Measurements from ENCODE around the gene RPTOR.

The RPTOR gene

GRCh38 chr17:80516171-80516932 lies 28.3 kb upstream of the RPTOR start:
- no peak overlapping the region for H3K27ac ChIP-seq
- in situ Hi-C loops (cut with HindIII; ENCODE audit: low pct_ligation_motif_present, low sequenced_read_pairs) = no loop called here
- no peak for DNase-seq
- H3K36me3 ChIP-seq (replicated peaks) = no peaks in the 10 kb centered on the region
- no peak for TF ChIP-seq CTCF (IDR thresholded peaks at IDR 0.05; ENCODE audit: low read depth, low read length, missing control alignments)
- H3K27me3 ChIP-seq (replicated peaks) = no peaks in the 10 kb centered on the region
- no peak overlapping the region for H3K4me3 ChIP-seq (ENCODE audit: low read depth, low read length)

- TF ChIP-seq CTCF (IDR thresholded peaks at IDR 0.05; ENCODE audit: low read depth, low read length, missing control alignments) = no peak
- no peak for DNase-seq
- Histone ChIP-seq H3K36me3 (replicated peaks) (no peaks in the 10 kb centered on the region), H3K27me3 (replicated peaks) (no peaks in the 10 kb centered on the region), H3K27ac (no peak overlapping the region), H3K4me3 (ENCODE audit: low read depth, low read length) (no peak overlapping the region)
- in situ Hi-C loops (cut with HindIII; ENCODE audit: low pct_ligation_motif_present, low sequenced_read_pairs) = no loop called here
Measured at GRCh38 chr17:80517641-80518040, 27.0 kb upstream of the RPTOR start.

DNA sequence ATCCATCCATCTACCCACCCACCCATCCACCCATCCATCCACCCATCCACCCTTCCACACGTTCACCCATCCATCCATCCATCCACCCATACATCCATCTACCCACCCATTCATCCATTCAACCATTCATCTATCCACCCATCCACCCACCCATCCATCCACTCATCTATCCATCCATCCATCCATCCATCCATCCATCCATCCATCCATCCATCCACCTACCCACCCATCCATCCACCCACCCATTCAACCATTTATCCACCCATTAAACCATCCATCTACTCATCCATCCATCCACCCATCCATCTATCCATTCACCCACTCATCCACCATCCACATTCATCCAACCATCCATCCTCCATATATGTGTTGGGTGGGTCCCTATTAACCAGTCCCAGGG lies 26.2 kb upstream of the RPTOR start:
- no peak for TF ChIP-seq CTCF (IDR thresholded peaks at IDR 0.05; ENCODE audit: low read depth, low read length, missing control alignments)
- no peaks in the 10 kb centered on the region for H3K27me3 ChIP-seq (replicated peaks)

DNA sequence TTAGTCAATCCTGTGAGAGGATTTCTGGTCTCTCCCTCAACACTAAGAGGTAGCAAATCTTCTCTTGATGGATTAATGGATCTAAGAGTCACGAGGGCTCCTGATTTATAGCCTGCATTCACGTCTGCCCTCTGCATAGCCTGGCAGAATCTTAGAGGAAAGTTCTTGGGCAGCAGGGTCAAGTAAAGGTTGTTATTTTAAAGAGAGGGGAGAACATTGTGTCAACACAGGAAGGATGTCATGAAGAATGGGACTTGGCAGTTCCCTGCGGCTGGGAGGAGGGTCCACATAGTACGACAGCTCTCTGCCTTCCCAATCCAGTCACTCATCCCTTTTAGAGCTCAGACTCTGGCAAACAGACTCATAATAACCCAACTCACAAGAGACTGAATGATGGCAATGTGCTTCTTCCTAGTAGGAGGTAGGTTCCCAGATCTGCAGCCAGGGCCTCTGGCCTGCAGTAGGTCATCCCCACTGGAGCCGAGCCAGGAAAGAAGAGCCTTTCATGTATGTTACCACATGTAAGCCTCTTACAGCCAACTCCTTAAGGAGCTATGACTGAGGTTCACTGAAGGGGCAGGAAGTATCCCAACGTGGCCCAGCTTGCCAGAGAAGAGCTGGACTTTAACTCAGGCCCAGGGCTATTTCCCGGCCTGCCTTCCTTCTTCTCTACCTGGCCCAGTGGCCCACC lies 25.4 kb upstream of the RPTOR start:
- no peak for TF ChIP-seq CTCF (IDR thresholded peaks at IDR 0.05; ENCODE audit: low read depth, low read length, missing control alignments)
- Histone ChIP-seq H3K27me3 (replicated peaks) (no peaks in the 10 kb centered on the region), H3K27ac (no peak overlapping the region), H3K4me3 (ENCODE audit: low read depth, low read length) (no peak overlapping the region), H3K36me3 (replicated peaks) (no peaks in the 10 kb centered on the region)
- in situ Hi-C loops (cut with HindIII; ENCODE audit: low pct_ligation_motif_present, low sequenced_read_pairs) = no loop called here
- no peak for DNase-seq

More for the DNA sequence above, 26.2 kb upstream of the RPTOR start:
- in situ Hi-C loops (cut with HindIII; ENCODE audit: low pct_ligation_motif_present, low sequenced_read_pairs) = no loop called here
- Histone ChIP-seq H3K36me3 (replicated peaks) (no peaks in the 10 kb centered on the region), H3K27ac (no peak overlapping the region), H3K4me3 (ENCODE audit: low read depth, low read length) (no peak overlapping the region)
- DNase-seq = no peak

DNA sequence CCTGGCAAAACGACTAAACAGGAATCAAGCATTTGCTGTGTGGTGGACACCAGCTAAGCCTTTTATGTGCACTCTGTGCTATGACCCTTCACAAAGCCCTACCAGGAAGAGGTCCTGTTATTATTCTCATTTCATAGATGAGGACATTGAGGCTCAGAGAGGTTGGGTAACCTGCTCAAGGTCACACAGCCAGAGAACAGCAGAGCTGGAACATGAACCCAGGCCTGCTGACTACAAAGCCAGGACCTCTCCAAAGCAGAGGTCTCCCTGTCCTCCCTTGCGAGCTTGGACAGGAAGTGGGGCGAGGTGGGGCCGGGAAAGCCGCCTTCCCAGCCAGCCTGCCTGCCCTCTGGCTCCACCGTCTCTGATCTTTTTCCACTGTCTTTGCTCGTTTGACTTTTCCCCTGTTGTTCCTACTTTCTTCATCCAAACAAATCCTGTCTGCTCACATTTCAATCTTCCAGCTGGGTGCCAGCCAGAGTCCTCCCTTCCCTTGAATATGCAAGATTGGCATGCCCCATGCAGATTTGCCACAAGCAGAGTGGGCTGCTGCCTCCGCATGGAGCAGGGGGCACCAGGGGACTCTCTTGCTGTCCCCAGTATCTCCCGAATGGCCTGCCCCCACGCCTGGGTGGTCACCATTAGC lies 23.7 kb upstream of the RPTOR start:
- in situ Hi-C loops (cut with HindIII; ENCODE audit: low pct_ligation_motif_present, low sequenced_read_pairs) = no loop called here

More for the DNA sequence above, 23.7 kb upstream of the RPTOR start:
- no peaks in the 10 kb centered on the region for H3K36me3 ChIP-seq (replicated peaks)
- no peak overlapping the region for H3K27ac ChIP-seq
- no peaks in the 10 kb centered on the region for H3K27me3 ChIP-seq (replicated peaks)
- TF ChIP-seq CTCF (IDR thresholded peaks at IDR 0.05; ENCODE audit: low read depth, low read length, missing control alignments) = no peak
- no peak overlapping the region for H3K4me3 ChIP-seq (ENCODE audit: low read depth, low read length)
- no peak for DNase-seq
